ENCODE data around the gene RALGPS1.

RALGPS1 gene

DNA sequence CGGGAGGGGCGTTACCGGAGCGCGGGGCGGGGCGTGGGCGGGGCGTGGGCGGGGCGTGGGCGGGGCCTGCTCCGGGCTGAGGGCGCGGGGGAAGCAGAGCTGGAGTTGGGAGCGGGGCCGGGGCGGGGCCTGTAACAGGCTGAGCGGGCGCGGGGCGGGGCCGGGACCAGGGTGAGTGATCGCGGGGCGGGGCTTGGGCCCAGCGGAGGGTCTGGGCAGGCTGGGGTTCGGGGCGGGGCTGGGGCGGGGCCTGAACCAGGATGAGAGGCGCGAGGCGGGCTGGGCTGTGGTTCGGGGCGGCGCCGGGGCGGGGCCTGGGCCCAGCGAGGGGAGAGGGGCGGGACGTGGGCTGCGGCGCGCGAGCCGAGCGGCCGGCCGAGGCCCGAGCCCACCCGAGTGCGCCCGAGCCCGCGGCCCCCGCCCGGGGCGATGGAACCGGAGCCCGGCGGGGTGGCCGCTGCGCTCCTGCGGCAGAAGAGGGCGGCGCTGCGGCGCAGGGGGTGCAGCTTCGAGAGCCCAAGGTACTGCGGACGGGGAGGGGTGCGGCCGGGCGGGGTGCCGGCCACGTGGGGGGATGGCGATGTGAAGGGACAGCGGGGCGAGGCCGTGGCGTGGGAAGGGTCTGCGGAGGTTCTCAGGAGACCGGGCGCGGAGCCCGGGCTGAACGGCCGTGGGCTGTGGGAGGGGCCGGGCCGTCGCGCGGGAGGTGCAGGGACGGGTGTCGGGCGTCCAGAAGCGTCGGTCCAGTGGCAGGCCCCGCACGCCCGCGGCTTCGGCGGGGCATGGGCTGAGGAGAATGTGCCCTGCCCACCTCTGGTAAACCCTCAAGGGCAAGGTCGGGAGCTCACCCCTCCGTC is 310.5 kb downstream of the RALGPS1 start:
- ChIA-PET POLR2A (interaction anchor here (0.6 to 2.0 kb wide), 7 partner anchors 10 to 311 kb away, joined by 3 to 11 read pairs (median 6); partner anchors contain the start of genes LRSAM1, RALGPS1, RPL12 and SLC2A8), CTCF (interaction anchor here (2.4 kb wide), 1 partner anchor 11 kb away, joined by 15 read pairs; no protein-coding TSS in a partner anchor)
- DNase-seq (ENCODE audit: extremely low spot score), result peak; percentile 99
- TF ChIP-seq ELF4 (IDR thresholded peaks at IDR 0.05) (no peak), SP1 (IDR thresholded peaks at IDR 0.05) (peak; percentile 98), L3MBTL2 (conservative IDR thresholded peaks at IDR 0.05) (peak; percentile 61), ZNF384 (IDR thresholded peaks at IDR 0.05) (no peak), LEF1 (IDR thresholded peaks at IDR 0.05; ENCODE audit: borderline replicate concordance) (no peak), FOXM1 (IDR thresholded peaks at IDR 0.05; ENCODE audit: borderline replicate concordance) (no peak), CTBP1 (IDR thresholded peaks at IDR 0.05; ENCODE audit: borderline replicate concordance) (no peak), ARNT (IDR thresholded peaks at IDR 0.05) (no peak), TARDBP (IDR thresholded peaks at IDR 0.05) (no peak), NFRKB (IDR thresholded peaks at IDR 0.05) (no peak), FOXA1 (IDR thresholded peaks at IDR 0.05) (no peak), BHLHE40 (IDR thresholded peaks at IDR 0.05; ENCODE audit: borderline replicate concordance) (no peak)

- no peak for DNase-seq (ENCODE audit: extremely low spot score)
- CTCF ChIA-PET, result no interaction called here
- POLR2A ChIA-PET, result interaction anchor here (0.8 to 1.6 kb wide), 3 partner anchors 19 to 225 kb away, joined by 3 to 6 read pairs (median 3); partner anchors contain the start of gene RPL12
- no peak for TF ChIP-seq NFRKB (IDR thresholded peaks at IDR 0.05)
- no peak for TF ChIP-seq ZNF384 (IDR thresholded peaks at IDR 0.05)
- peak; percentile 5; the same call in 1 of the 2 replicates for TF ChIP-seq L3MBTL2 (conservative IDR thresholded peaks at IDR 0.05)
These were observed 311.4 kb downstream of the RALGPS1 start for GRCh38 chr9:127225801-127226625.

- ChIA-PET CTCF (no interaction called here), POLR2A (no interaction called here)
- no peak for TF ChIP-seq FOXK2 (IDR thresholded peaks at IDR 0.05)
- no peak for TF ChIP-seq SP1 (IDR thresholded peaks at IDR 0.05)
- TF ChIP-seq FOXA1 (IDR thresholded peaks at IDR 0.05), result no peak
- TF ChIP-seq CTBP1 (IDR thresholded peaks at IDR 0.05; ENCODE audit: borderline replicate concordance), result no peak
- TF ChIP-seq BHLHE40 (IDR thresholded peaks at IDR 0.05; ENCODE audit: borderline replicate concordance), result no peak
- TF ChIP-seq L3MBTL2 (conservative IDR thresholded peaks at IDR 0.05), result no peak
- no peak for DNase-seq (ENCODE audit: extremely low spot score)
These were observed 315.3 kb downstream of the RALGPS1 start for GRCh38 chr9:127229691-127230417.

DNA sequence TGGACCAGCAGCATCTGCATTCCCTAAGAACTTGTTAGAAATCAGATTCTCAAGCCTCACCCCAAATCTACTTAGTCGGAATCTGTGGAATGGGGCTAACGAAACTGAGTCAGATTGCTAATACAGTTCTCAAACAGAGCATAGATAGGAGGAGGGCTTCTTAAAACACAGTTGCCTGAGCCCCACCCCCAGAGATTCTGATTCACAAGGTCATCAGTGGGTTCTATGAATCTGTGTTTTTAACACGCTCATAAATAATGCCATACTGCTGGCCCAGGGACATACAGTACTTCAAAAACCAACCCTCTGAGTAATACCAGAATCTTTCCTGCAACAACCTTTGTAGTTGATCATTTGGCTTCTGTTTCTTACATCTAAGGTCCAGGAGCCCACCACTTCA is 317.1 kb downstream of the RALGPS1 start:
- CTCF ChIA-PET, result interaction anchor here (0.6 to 0.7 kb wide), 2 partner anchors 12 to 110 kb away, joined by 3 read pairs; no protein-coding TSS in a partner anchor
- POLR2A ChIA-PET, result no interaction called here
- DNase-seq (ENCODE audit: extremely low spot score), result no peak
- TF ChIP-seq, protein P1, sequence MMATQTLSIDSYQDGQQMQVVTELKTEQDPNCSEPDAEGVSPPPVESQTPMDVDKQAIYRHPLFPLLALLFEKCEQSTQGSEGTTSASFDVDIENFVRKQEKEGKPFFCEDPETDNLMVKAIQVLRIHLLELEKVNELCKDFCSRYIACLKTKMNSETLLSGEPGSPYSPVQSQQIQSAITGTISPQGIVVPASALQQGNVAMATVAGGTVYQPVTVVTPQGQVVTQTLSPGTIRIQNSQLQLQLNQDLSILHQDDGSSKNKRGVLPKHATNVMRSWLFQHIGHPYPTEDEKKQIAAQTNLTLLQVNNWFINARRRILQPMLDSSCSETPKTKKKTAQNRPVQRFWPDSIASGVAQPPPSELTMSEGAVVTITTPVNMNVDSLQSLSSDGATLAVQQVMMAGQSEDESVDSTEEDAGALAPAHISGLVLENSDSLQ (IDR thresholded peaks at IDR 0.05), result no peak
- TF ChIP-seq BHLHE40 (IDR thresholded peaks at IDR 0.05; ENCODE audit: borderline replicate concordance), result no peak
- no peak for TF ChIP-seq SUZ12 (IDR thresholded peaks at IDR 0.05)
- TF ChIP-seq LEF1 (IDR thresholded peaks at IDR 0.05; ENCODE audit: borderline replicate concordance), result no peak
- no peak for TF ChIP-seq ELF4 (IDR thresholded peaks at IDR 0.05)
- TF ChIP-seq SP1 (IDR thresholded peaks at IDR 0.05), result no peak
- no peak for TF ChIP-seq HDGF (IDR thresholded peaks at IDR 0.05; ENCODE audit: borderline replicate concordance)
- no peak for TF ChIP-seq FOXA1 (IDR thresholded peaks at IDR 0.05)
- TF ChIP-seq CTBP1 (IDR thresholded peaks at IDR 0.05; ENCODE audit: borderline replicate concordance), result no peak
- no peak for TF ChIP-seq ZNF384 (IDR thresholded peaks at IDR 0.05)
- no peak for TF ChIP-seq TARDBP (IDR thresholded peaks at IDR 0.05)
- no peak for TF ChIP-seq ARNT (IDR thresholded peaks at IDR 0.05)
- TF ChIP-seq FOXK2 (IDR thresholded peaks at IDR 0.05), result no peak
- TF ChIP-seq L3MBTL2 (conservative IDR thresholded peaks at IDR 0.05), result no peak
- TF ChIP-seq FOXM1 (IDR thresholded peaks at IDR 0.05; ENCODE audit: borderline replicate concordance), result no peak
- no peak for TF ChIP-seq NFRKB (IDR thresholded peaks at IDR 0.05)

DNA sequence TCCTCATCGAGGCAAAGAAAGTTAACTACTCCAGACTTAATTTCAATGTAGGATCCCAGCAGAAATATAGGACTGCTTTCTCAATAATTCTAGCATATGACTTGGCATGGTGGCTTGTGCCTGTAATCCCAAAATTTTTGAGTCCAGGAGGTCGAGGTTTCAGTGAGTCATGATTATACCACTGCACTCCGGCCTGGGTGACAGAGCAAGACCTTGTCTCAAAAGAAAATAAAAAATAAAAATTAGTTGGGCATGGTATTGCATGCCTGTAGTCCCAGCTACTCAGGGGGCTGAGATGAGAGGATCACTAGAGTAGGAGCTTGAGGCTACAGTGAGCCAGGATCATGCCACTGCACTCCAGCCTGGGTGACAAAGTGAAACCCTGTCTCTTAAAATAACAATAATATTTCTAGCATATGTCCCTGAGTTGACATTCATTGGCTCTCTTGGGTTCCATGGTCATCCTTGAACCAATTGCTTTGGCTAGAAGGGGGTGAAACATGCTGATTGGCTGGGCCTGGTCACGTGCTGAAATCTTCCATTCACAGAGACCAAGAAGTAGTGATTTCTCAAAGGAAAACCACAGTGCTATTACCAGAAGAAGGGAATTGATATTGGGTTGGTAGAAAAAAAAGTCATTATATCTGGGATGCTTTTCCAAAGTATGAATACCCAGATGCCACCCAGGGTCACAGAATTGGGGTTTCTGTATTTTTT is 318.4 kb downstream of the RALGPS1 start:
- DNase-seq (ENCODE audit: extremely low spot score), result no peak
- POLR2A ChIA-PET, result no interaction called here
- no peak for TF ChIP-seq FOXA1 (IDR thresholded peaks at IDR 0.05)
- TF ChIP-seq FOXK2 (IDR thresholded peaks at IDR 0.05), result no peak
- CTCF ChIA-PET, result no interaction called here

DNA sequence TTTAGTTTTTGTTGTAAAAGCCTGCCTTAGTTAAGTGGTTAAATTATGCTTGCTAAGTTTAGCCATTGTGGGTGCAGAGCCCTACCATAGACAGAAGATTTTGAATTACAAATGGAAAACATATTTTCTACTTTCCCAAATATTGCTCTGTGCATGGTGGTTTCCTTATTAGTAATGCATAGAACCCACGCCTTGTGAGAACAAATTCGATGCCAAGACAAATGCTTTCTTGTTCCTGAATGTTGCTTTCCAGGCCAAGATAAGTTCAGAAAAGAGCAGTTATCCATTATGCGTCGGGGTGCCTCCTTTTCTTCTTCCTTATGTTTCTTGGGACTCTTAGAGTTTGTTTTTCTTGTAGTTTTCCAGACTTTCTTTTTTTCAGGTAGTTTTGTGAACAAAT is 319.0 kb downstream of the RALGPS1 start:
- CTCF ChIA-PET, result no interaction called here
- DNase-seq (ENCODE audit: extremely low spot score), result no peak
- POLR2A ChIA-PET, result no interaction called here
- TF ChIP-seq FOXK2 (IDR thresholded peaks at IDR 0.05) (no peak), FOXA1 (IDR thresholded peaks at IDR 0.05) (no peak), L3MBTL2 (conservative IDR thresholded peaks at IDR 0.05) (no peak), TARDBP (IDR thresholded peaks at IDR 0.05) (no peak), BHLHE40 (IDR thresholded peaks at IDR 0.05; ENCODE audit: borderline replicate concordance) (no peak), HDGF (IDR thresholded peaks at IDR 0.05; ENCODE audit: borderline replicate concordance) (no peak), NFRKB (IDR thresholded peaks at IDR 0.05) (no peak)

All from HEK293T (cell line).